ENCODE results near the gene EPN2.

The EPN2 gene

GRCh38 chr17:19380481-19381301, 143.5 kb downstream of the EPN2 start:
- no peak for DNase-seq (ENCODE audit: extremely low spot score)
- ChIA-PET POLR2A (interaction anchor here (4.3 kb wide), 1 partner anchor 9 kb away, joined by 112 read pairs; the partner anchor contains the start of gene MFAP4), CTCF (interaction anchor here (0.8 kb wide), 1 partner anchor 18 kb away, joined by 4 read pairs; the partner anchor contains the start of gene B9D1)
- TF ChIP-seq FOXK2 (IDR thresholded peaks at IDR 0.05) (no peak), ELF4 (IDR thresholded peaks at IDR 0.05) (no peak), FOXA1 (IDR thresholded peaks at IDR 0.05) (no peak), SUZ12 (IDR thresholded peaks at IDR 0.05) (no peak), TARDBP (IDR thresholded peaks at IDR 0.05) (no peak), LEF1 (IDR thresholded peaks at IDR 0.05; ENCODE audit: borderline replicate concordance) (no peak)
- TF ChIP-seq, protein P1, sequence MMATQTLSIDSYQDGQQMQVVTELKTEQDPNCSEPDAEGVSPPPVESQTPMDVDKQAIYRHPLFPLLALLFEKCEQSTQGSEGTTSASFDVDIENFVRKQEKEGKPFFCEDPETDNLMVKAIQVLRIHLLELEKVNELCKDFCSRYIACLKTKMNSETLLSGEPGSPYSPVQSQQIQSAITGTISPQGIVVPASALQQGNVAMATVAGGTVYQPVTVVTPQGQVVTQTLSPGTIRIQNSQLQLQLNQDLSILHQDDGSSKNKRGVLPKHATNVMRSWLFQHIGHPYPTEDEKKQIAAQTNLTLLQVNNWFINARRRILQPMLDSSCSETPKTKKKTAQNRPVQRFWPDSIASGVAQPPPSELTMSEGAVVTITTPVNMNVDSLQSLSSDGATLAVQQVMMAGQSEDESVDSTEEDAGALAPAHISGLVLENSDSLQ (IDR thresholded peaks at IDR 0.05): no peak

GRCh38 chr17:19381361-19381740, 144.2 kb downstream of the EPN2 start:
- CTCF ChIA-PET: no interaction called here
- TF ChIP-seq, protein P1 (IDR thresholded peaks at IDR 0.05): no peak
- TF ChIP-seq HDGF (IDR thresholded peaks at IDR 0.05; ENCODE audit: borderline replicate concordance) (no peak), CTBP1 (IDR thresholded peaks at IDR 0.05; ENCODE audit: borderline replicate concordance) (no peak), L3MBTL2 (conservative IDR thresholded peaks at IDR 0.05) (no peak), TARDBP (IDR thresholded peaks at IDR 0.05) (no peak), BHLHE40 (IDR thresholded peaks at IDR 0.05; ENCODE audit: borderline replicate concordance) (no peak), SP1 (IDR thresholded peaks at IDR 0.05) (no peak), LEF1 (IDR thresholded peaks at IDR 0.05; ENCODE audit: borderline replicate concordance) (no peak), FOXM1 (IDR thresholded peaks at IDR 0.05; ENCODE audit: borderline replicate concordance) (no peak), SUZ12 (IDR thresholded peaks at IDR 0.05) (no peak), ZNF384 (IDR thresholded peaks at IDR 0.05) (no peak), FOXK2 (IDR thresholded peaks at IDR 0.05) (no peak), NFRKB (IDR thresholded peaks at IDR 0.05) (no peak), FOXA1 (IDR thresholded peaks at IDR 0.05) (no peak), ELF4 (IDR thresholded peaks at IDR 0.05) (no peak), ARNT (IDR thresholded peaks at IDR 0.05) (no peak)
- POLR2A ChIA-PET: no interaction called here
- DNase-seq (ENCODE audit: extremely low spot score): no peak

DNA sequence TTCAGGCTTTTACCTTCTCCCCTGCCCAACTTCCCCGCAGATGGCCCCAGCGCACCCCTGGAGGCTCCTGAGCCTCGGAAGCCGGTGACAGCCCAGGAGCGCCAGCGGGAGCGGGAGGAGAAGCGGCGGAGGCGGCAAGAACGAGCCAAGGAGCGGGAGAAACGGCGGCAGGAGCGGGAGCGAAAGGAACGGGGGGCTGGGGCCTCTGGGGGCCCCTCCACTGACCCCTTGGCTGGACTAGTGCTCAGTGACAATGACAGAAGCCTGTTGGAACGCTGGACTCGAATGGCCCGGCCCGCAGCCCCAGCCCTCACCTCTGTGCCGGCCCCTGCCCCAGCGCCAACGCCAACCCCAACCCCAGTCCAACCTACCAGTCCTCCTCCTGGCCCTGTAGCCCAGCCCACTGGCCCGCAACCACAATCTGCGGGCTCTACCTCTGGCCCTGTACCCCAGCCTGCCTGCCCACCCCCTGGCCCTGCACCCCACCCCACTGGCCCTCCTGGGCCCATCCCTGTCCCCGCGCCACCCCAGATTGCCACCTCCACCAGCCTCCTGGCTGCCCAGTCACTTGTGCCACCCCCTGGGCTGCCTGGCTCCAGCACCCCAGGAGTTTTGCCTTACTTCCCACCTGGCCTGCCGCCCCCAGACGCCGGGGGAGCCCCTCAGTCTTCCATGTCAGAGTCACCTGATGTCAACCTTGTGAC, 144.7 kb downstream of the EPN2 start:
- ChIA-PET POLR2A (no interaction called here), CTCF (no interaction called here)
- TF ChIP-seq ELF4 (IDR thresholded peaks at IDR 0.05) (no peak), HDGF (IDR thresholded peaks at IDR 0.05; ENCODE audit: borderline replicate concordance) (no peak), FOXM1 (IDR thresholded peaks at IDR 0.05; ENCODE audit: borderline replicate concordance) (no peak), CTBP1 (IDR thresholded peaks at IDR 0.05; ENCODE audit: borderline replicate concordance) (no peak), LEF1 (IDR thresholded peaks at IDR 0.05; ENCODE audit: borderline replicate concordance) (no peak), FOXA1 (IDR thresholded peaks at IDR 0.05) (no peak)
- TF ChIP-seq, protein P1 (IDR thresholded peaks at IDR 0.05): no peak
- no peak for DNase-seq (ENCODE audit: extremely low spot score)

DNA sequence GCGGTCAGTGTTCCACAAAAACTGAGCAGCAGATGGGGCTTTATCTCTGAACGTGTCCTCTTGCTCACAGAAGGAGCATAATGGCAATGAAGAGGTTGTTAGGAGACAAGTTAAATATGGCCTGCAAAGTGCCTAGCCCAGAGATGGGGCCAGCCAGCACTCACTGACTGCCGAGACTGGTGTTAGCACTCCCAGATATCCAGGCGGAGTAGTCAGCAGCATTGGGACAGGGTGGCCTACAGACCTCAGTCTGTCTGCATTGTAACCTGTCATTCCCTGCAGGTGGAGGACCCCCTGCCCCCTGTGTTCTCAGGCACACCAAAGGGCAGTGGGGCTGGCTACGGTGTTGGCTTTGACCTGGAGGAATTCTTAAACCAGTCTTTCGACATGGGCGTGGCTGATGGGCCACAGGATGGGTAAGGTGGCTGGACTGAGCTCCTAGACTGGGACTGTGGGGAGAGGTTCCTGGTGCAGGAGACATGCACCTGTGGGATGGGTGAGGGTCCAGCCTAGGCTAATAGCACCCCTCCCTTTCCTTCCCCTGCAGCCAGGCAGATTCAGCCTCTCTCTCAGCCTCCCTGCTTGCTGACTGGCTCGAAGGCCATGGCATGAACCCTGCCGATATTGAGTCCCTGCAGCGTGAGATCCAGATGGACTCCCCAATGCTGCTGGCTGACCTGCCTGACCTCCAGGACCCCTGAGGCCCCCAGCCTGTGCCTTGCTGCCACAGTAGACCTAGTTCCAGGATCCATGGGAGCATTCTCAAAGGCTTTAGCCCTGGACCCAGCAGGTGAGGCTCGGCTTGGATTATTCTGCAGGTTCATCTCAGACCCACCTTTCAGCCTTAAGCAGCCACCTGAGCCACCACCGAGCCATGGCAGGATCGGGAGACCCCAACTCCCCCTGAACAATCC, 145.6 kb downstream of the EPN2 start:
- no peak for TF ChIP-seq SUZ12 (IDR thresholded peaks at IDR 0.05)
- TF ChIP-seq L3MBTL2 (conservative IDR thresholded peaks at IDR 0.05): no peak
- TF ChIP-seq HDGF (IDR thresholded peaks at IDR 0.05; ENCODE audit: borderline replicate concordance): no peak
- TF ChIP-seq FOXM1 (IDR thresholded peaks at IDR 0.05; ENCODE audit: borderline replicate concordance): no peak
- no peak for TF ChIP-seq SP1 (IDR thresholded peaks at IDR 0.05)
- no peak for TF ChIP-seq FOXA1 (IDR thresholded peaks at IDR 0.05)
- no peak for TF ChIP-seq LEF1 (IDR thresholded peaks at IDR 0.05; ENCODE audit: borderline replicate concordance)
- TF ChIP-seq BHLHE40 (IDR thresholded peaks at IDR 0.05; ENCODE audit: borderline replicate concordance): no peak
- TF ChIP-seq, protein P1 (IDR thresholded peaks at IDR 0.05): no peak
- no peak for TF ChIP-seq ELF4 (IDR thresholded peaks at IDR 0.05)
- TF ChIP-seq FOXK2 (IDR thresholded peaks at IDR 0.05): no peak
- no peak for TF ChIP-seq ZNF384 (IDR thresholded peaks at IDR 0.05)
- no peak for TF ChIP-seq CTBP1 (IDR thresholded peaks at IDR 0.05; ENCODE audit: borderline replicate concordance)
- no peak for TF ChIP-seq ARNT (IDR thresholded peaks at IDR 0.05)
- TF ChIP-seq NFRKB (IDR thresholded peaks at IDR 0.05): no peak
- TF ChIP-seq TARDBP (IDR thresholded peaks at IDR 0.05): no peak
- no peak for DNase-seq (ENCODE audit: extremely low spot score)
- ChIA-PET POLR2A (no interaction called here), CTCF (no interaction called here)
